K562 (cell line): ENCODE results near the gene PI4K2B. TPM values are rescaled to one million over a fixed set of nuclear protein-coding genes. Genes with fewer than 3 reads are reported as not detected.

ENCODE experiments used
- ETV1 ChIP-seq: fragments of 450-650 bp; conservative IDR thresholded peaks from 2 replicates; pipeline ENCODE4 v1.6.1; 2016; ENCODE audit warnings: missing genetic modification characterization, control low read depth, low read depth, missing compliant biosample characterization
- FIP1L1 ChIP-seq: fragments of 200-400 bp; formaldehyde crosslinking; IDR thresholded peaks from 2 replicates; pipeline ENCODE4 v1.6.1; 2018; ENCODE audit warnings: mild to moderate bottlenecking, low read depth, low read length; ENCODE audit not compliant: poor library complexity, severe bottlenecking
- FOSL1 ChIP-seq: fragments of 200-800 bp; sonication (Bioruptor generic); conservative IDR thresholded peaks from 2 replicates; pipeline ENCODE4 v1.6.1; 2016; ENCODE audit warnings: missing genetic modification characterization, missing compliant biosample characterization
- MTF1 ChIP-seq: fragments of 250-450 bp; sonication (Bioruptor Pico); IDR thresholded peaks from 2 replicates; pipeline ENCODE4 v1.9.0; 2021; ENCODE audit warnings: moderate library complexity, mild to moderate bottlenecking, inconsistent platforms, borderline replicate concordance
- RBM22 ChIP-seq: fragments of 200-400 bp; formaldehyde crosslinking; IDR thresholded peaks from 2 replicates; pipeline ENCODE4 v1.6.1; 2018; ENCODE audit warnings: low read length, low read depth; ENCODE audit not compliant: poor library complexity, severe bottlenecking
- SAP30 ChIP-seq: fragments of 200-600 bp; sonication (generic); IDR thresholded peaks from 2 replicates; pipeline ENCODE4 v1.6.1; 2012; ENCODE audit warnings: borderline replicate concordance, low read depth, mild to moderate bottlenecking, moderate library complexity, low read length, control low read depth, inconsistent platforms; ENCODE audit not compliant: insufficient read depth, poor library complexity, severe bottlenecking
- STAT5A ChIP-seq: IDR thresholded peaks from 2 replicates; pipeline ENCODE4 v1.6.1; 2012; ENCODE audit warnings: low read length, inconsistent platforms, borderline replicate concordance
- ZNF23 ChIP-seq: fragments of 250-450 bp; sonication (Bioruptor Pico); IDR thresholded peaks from 2 replicates; pipeline ENCODE4 v1.4.0; 2020; ENCODE audit warnings: mild to moderate bottlenecking
- ZNF324 ChIP-seq: fragments of 250-450 bp; sonication (Bioruptor Pico); IDR thresholded peaks from 2 replicates; pipeline ENCODE4 v1.4.0; 2020; ENCODE audit warnings: mild to moderate bottlenecking
- ZNF384 ChIP-seq: IDR thresholded peaks from 2 replicates; pipeline ENCODE4 v1.6.1; 2012; ENCODE audit warnings: low read depth, low read length, improper control_type of control experiment
- ZNF41 ChIP-seq: fragments of 250-450 bp; sonication (Bioruptor Pico); conservative IDR thresholded peaks from 2 replicates; pipeline ENCODE4 v1.4.0; 2020; ENCODE audit warnings: mild to moderate bottlenecking
- polyA plus RNA-seq, 8 experiments: library from polyadenylated mRNA; depleted of rRNA in 4 of 8; stranded (reverse) in 5 of 8; unstranded in 3 of 8; fragments of >200 nt; fragmentation: Nextera tagmentation in 2 of 8; fragmentation: Illumina TruSeq in 1 of 8; extraction: Ambion mirVana in 2 of 8; extraction: Trizol in 1 of 8; gene quantifications; 2 replicates each; pipeline versions ENCODE4 v1.2.1 to v1.2.3, GENCODE V29; 2011 to 2014; ENCODE audit warnings: inconsistent platforms in 1 of 8, missing spikeins in 1 of 8
- total RNA-seq, 7 experiments: library from RNA; depleted of rRNA in 6 of 7; stranded (reverse); fragments of >200 nt in 6 of 7; fragmentation: Illumina TruSeq in 2 of 7; extraction: Trizol in 2 of 7; gene quantifications; 2 replicates each; pipeline versions ENCODE4 v1.2.1 to v1.2.3, GENCODE V29; 2011 to 2021; ENCODE audit warnings: low replicate concordance in 1 of 7
- TF ChIP-seq, protein P1 (sequence below): fragments of 450-650 bp; IDR thresholded peaks from 2 replicates; pipeline ENCODE4 v1.6.1; 2016; ENCODE audit warnings: mild to moderate bottlenecking
- TF ChIP-seq, protein P2 (sequence below), 2 experiments: IDR thresholded peaks; 2 replicates each; pipeline ENCODE4 v1.6.1; 2012; ENCODE audit warnings: improper control_type of control experiment in 2 of 2, low read depth in 2 of 2, low read length in 2 of 2, borderline replicate concordance in 1 of 2
- TF ChIP-seq, protein P3 (sequence below): fragments of 200-800 bp; sonication (Bioruptor generic); IDR thresholded peaks from 2 replicates; pipeline ENCODE4 v1.6.1; 2017; ENCODE audit warnings: missing genetic modification characterization, missing compliant biosample characterization
- TF ChIP-seq, protein P4 (sequence below): sonication (generic); formaldehyde crosslinking; IDR thresholded peaks from 2 replicates; pipeline ENCODE4 v1.8.0; 2022; ENCODE audit warnings: missing genetic modification reagents, mild to moderate bottlenecking, borderline replicate concordance
- TF ChIP-seq, protein P5 (sequence below), 2 experiments: IDR thresholded peaks in 1 of 2; conservative IDR thresholded peaks in 1 of 2; 2 replicates each; pipeline ENCODE4 v1.6.1; 2016; ENCODE audit warnings: low read depth in 2 of 2, mild to moderate bottlenecking in 1 of 2, missing compliant biosample characterization in 1 of 2, missing genetic modification characterization in 1 of 2, moderate library complexity in 1 of 2

The PI4K2B gene
- total and polyA plus RNA-seq, 9 of the 15 experiments (the other 6 are each of a cell fraction or from before 2014, with no cell fraction given), result 4.5 to 21.4 (median 16.5) TPM

DNA sequence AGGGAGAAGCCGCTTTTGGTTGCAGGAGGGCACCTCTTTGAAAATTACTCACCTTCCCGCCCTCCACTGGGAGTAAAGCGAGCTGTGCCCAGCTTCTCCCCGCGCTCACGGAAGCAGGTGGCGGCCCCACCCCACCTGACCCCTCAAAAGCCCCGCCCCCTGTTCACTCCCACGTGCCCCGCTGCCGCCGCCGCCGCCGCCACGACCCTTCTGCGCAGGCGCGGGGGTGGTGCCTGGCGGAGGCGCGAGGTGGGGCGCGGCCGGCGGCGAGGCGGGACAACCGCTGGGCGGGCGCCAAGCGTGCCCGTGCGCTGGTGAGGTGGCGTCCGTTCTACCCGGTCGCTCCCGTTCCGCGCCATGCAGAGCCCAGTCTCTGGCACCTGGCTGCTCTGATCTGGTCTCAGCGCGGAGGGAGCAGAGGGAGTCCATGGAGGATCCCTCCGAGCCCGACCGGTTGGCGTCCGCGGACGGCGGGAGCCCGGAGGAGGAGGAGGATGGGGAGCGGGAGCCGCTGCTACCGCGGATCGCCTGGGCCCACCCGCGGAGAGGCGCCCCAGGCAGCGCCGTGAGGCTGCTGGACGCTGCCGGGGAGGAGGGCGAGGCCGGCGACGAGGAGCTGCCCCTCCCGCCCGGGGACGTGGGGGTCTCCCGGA is at the start of gene PI4K2B (continued):
- TF ChIP-seq, protein P1, sequence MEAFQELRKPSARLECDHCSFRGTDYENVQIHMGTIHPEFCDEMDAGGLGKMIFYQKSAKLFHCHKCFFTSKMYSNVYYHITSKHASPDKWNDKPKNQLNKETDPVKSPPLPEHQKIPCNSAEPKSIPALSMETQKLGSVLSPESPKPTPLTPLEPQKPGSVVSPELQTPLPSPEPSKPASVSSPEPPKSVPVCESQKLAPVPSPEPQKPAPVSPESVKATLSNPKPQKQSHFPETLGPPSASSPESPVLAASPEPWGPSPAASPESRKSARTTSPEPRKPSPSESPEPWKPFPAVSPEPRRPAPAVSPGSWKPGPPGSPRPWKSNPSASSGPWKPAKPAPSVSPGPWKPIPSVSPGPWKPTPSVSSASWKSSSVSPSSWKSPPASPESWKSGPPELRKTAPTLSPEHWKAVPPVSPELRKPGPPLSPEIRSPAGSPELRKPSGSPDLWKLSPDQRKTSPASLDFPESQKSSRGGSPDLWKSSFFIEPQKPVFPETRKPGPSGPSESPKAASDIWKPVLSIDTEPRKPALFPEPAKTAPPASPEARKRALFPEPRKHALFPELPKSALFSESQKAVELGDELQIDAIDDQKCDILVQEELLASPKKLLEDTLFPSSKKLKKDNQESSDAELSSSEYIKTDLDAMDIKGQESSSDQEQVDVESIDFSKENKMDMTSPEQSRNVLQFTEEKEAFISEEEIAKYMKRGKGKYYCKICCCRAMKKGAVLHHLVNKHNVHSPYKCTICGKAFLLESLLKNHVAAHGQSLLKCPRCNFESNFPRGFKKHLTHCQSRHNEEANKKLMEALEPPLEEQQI, result no peak
- TF ChIP-seq STAT5A (no peak), ZNF384 (no peak), MTF1 (CRISPR knock-in tag) (no peak), ETV1 (no peak), SAP30 (peak; percentile 80), FOSL1 (no peak), ZNF324 (no peak), FIP1L1 (no peak), ZNF23 (CRISPR knock-in tag) (no peak), ZNF41 (no peak), RBM22 (no peak)
- TF ChIP-seq, protein P2, sequence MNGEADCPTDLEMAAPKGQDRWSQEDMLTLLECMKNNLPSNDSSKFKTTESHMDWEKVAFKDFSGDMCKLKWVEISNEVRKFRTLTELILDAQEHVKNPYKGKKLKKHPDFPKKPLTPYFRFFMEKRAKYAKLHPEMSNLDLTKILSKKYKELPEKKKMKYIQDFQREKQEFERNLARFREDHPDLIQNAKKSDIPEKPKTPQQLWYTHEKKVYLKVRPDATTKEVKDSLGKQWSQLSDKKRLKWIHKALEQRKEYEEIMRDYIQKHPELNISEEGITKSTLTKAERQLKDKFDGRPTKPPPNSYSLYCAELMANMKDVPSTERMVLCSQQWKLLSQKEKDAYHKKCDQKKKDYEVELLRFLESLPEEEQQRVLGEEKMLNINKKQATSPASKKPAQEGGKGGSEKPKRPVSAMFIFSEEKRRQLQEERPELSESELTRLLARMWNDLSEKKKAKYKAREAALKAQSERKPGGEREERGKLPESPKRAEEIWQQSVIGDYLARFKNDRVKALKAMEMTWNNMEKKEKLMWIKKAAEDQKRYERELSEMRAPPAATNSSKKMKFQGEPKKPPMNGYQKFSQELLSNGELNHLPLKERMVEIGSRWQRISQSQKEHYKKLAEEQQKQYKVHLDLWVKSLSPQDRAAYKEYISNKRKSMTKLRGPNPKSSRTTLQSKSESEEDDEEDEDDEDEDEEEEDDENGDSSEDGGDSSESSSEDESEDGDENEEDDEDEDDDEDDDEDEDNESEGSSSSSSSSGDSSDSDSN (IDR thresholded peaks at IDR 0.05; ENCODE audit: borderline replicate concordance in 1 of 2, low read depth in 2 of 2, low read length in 2 of 2), result no peak; a peak in 1 of 4 replicates
- TF ChIP-seq, protein P3, sequence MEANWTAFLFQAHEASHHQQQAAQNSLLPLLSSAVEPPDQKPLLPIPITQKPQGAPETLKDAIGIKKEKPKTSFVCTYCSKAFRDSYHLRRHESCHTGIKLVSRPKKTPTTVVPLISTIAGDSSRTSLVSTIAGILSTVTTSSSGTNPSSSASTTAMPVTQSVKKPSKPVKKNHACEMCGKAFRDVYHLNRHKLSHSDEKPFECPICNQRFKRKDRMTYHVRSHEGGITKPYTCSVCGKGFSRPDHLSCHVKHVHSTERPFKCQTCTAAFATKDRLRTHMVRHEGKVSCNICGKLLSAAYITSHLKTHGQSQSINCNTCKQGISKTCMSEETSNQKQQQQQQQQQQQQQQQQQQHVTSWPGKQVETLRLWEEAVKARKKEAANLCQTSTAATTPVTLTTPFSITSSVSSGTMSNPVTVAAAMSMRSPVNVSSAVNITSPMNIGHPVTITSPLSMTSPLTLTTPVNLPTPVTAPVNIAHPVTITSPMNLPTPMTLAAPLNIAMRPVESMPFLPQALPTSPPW (CRISPR knock-in tag), result peak; percentile 90
- TF ChIP-seq, protein P4, sequence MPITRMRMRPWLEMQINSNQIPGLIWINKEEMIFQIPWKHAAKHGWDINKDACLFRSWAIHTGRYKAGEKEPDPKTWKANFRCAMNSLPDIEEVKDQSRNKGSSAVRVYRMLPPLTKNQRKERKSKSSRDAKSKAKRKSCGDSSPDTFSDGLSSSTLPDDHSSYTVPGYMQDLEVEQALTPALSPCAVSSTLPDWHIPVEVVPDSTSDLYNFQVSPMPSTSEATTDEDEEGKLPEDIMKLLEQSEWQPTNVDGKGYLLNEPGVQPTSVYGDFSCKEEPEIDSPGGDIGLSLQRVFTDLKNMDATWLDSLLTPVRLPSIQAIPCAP (CRISPR knock-in tag), result no peak
- TF ChIP-seq, protein P5, sequence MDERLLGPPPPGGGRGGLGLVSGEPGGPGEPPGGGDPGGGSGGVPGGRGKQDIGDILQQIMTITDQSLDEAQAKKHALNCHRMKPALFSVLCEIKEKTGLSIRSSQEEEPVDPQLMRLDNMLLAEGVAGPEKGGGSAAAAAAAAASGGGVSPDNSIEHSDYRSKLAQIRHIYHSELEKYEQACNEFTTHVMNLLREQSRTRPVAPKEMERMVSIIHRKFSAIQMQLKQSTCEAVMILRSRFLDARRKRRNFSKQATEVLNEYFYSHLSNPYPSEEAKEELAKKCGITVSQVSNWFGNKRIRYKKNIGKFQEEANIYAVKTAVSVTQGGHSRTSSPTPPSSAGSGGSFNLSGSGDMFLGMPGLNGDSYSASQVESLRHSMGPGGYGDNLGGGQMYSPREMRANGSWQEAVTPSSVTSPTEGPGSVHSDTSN (CRISPR knock-in tag; IDR thresholded peaks at IDR 0.05; ENCODE audit: low read depth), result no peak
- TF ChIP-seq, protein P5 (tag; conservative IDR thresholded peaks at IDR 0.05; ENCODE audit: low read depth), result no peak
